Loucy (cell line): ENCODE results near the gene MEN1.

Experiments used
- CTCF ChIP-seq: fragments of 200-600 bp; sonication (generic); conservative IDR thresholded peaks from 2 replicates; pipeline ENCODE4 v1.5.1; 2014; ENCODE audit warnings: mild to moderate bottlenecking, antibody characterized with exemption, low read length
- EZH2phosphoT487 ChIP-seq: fragments of 200-600 bp; IDR thresholded peaks from 2 replicates; pipeline ENCODE4 v1.6.1; 2018; ENCODE audit warnings: antibody characterized with exemption, mild to moderate bottlenecking, moderate library complexity, borderline replicate concordance

- TF ChIP-seq CTCF, result no peak
- no peak for TF ChIP-seq EZH2phosphoT487
Measured at GRCh38 chr11:64852804-64853509, 42.6 kb upstream of the MEN1 start.
